ENCODE measurements around the gene HNF4A. TPM values are rescaled to one million over a fixed set of nuclear protein-coding genes. Genes with fewer than 3 reads are reported as not detected.

The HNF4A gene
- total and polyA plus RNA-seq, 2 of the 4 experiments (the other 2 are of a cell fraction) = not detected

Small RNA genes within 50 kb of the gene (microRNA-seq; reads per million reads assigned to microRNA genes)
- 0 reads per million in 2 experiments for gene MIR3646 (ENCODE audit: insufficient read depth in 1 of 2, insufficient read length in 1 of 2, unreplicated experiment in 1 of 2)
- not detected for gene RF00019 (ENCODE audit: insufficient read depth, insufficient read length)
- gene RPL37AP1 (ENCODE audit: insufficient read depth, insufficient read length) = not detected

Small RNA genes within 50 kb of the gene (small RNA-seq; reads per million reads assigned to genes)
- 0 reads per million in 5 experiments for gene MIR3646
- 0 reads per million in 5 experiments for gene RF00019
- gene RPL37AP1 = 0 reads per million in 5 experiments

Other genes starting within 250 kb of the HNF4A start
- 0.54 and 0.83 TPM in 2 replicates for gene JPH2, start 168.5 kb upstream of the HNF4A start, total RNA-seq (2012; rRNA removed)
- 0.44 TPM in 2 replicates for gene JPH2, start 168.5 kb upstream of the HNF4A start, polyA plus RNA-seq (2012; rRNA removed)
- 66.9 and 70.6 TPM in 2 replicates for gene OSER1, start 144.9 kb upstream of the HNF4A start, total RNA-seq (2012; rRNA removed)
- 27.7 and 32.6 TPM in 2 replicates for gene OSER1, start 144.9 kb upstream of the HNF4A start, polyA plus RNA-seq (2012; rRNA removed)
- not detected in 2 replicates for gene GDAP1L1, start 108.4 kb upstream of the HNF4A start, total RNA-seq (2012; rRNA removed)
- gene GDAP1L1, start 108.4 kb upstream of the HNF4A start, polyA plus RNA-seq (2012; rRNA removed) = not detected in 2 replicates
- 6.5 and 7.2 TPM in 2 replicates for gene FITM2, start 44.5 kb upstream of the HNF4A start, total RNA-seq (2012; rRNA removed)
- gene FITM2, start 44.5 kb upstream of the HNF4A start, polyA plus RNA-seq (2012; rRNA removed) = 3.3 and 3.4 TPM in 2 replicates
- gene R3HDML, start 18.7 kb upstream of the HNF4A start, total RNA-seq (2012; rRNA removed) = not detected in 2 replicates
- gene R3HDML, start 18.7 kb upstream of the HNF4A start, polyA plus RNA-seq (2012; rRNA removed) = not detected in 2 replicates
- gene TTPAL, start 120.2 kb downstream of the HNF4A start, total RNA-seq (2012; rRNA removed) = 8.2 and 11.9 TPM in 2 replicates
- 18.1 and 18.8 TPM in 2 replicates for gene TTPAL, start 120.2 kb downstream of the HNF4A start, polyA plus RNA-seq (2012; rRNA removed)
- gene SERINC3, start 166.4 kb downstream of the HNF4A start, total RNA-seq (2012; rRNA removed) = 88.3 and 101 TPM in 2 replicates
- gene SERINC3, start 166.4 kb downstream of the HNF4A start, polyA plus RNA-seq (2012; rRNA removed) = 132 TPM in 2 replicates
- gene PKIG, start 226.9 kb downstream of the HNF4A start, total RNA-seq (2012; rRNA removed) = 69.4 and 78.3 TPM in 2 replicates
- gene PKIG, start 226.9 kb downstream of the HNF4A start, polyA plus RNA-seq (2012; rRNA removed) = 89.6 and 91.2 TPM in 2 replicates